Measurements from ENCODE around the gene PON3.

The PON3 gene

GRCh38 chr7:95396136-95397032 is at the start of gene PON3:
Gene PON3, minus strand, starts transcription at chr7:95396375. Its CDS starts 25 bp downstream, at chr7:95396350.
- DNase-seq (ENCODE audit: low read depth in 2 of 2), result no peak

GRCh38 chr7:95444796-95445195 is 48.6 kb upstream of the PON3 start:
- DNase-seq (ENCODE audit: low read depth in 2 of 2), result no peak

- no peak for DNase-seq (ENCODE audit: low read depth in 2 of 2)
Observed at GRCh38 chr7:95441042-95441823, 45.1 kb upstream of the PON3 start.

GRCh38 chr7:95440394-95441038 is 44.3 kb upstream of the PON3 start:
- DNase-seq (ENCODE audit: low read depth in 2 of 2), result no peak

GRCh38 chr7:95436407-95436806 is 40.2 kb upstream of the PON3 start:
- DNase-seq (ENCODE audit: low read depth in 2 of 2), result no peak

DNA sequence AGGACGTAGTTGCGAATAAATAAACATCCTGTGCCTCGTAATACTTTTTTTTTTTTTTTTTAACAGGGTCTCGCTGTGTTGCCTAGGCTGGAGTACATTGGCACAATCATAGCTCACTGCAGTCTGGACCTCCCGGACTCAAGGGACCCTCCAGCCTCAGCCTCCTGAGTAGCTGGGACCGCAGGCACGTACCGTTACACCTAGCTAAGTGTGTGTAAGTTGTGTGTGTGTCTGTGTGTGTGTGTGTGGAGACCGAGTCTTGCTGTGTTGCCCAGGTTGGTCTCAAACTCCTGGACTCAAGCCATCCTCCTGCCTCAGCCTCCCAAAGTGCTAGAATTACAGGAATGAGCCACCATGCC is 39.2 kb upstream of the PON3 start:
- DNase-seq (ENCODE audit: low read depth in 2 of 2), result no peak

DNA sequence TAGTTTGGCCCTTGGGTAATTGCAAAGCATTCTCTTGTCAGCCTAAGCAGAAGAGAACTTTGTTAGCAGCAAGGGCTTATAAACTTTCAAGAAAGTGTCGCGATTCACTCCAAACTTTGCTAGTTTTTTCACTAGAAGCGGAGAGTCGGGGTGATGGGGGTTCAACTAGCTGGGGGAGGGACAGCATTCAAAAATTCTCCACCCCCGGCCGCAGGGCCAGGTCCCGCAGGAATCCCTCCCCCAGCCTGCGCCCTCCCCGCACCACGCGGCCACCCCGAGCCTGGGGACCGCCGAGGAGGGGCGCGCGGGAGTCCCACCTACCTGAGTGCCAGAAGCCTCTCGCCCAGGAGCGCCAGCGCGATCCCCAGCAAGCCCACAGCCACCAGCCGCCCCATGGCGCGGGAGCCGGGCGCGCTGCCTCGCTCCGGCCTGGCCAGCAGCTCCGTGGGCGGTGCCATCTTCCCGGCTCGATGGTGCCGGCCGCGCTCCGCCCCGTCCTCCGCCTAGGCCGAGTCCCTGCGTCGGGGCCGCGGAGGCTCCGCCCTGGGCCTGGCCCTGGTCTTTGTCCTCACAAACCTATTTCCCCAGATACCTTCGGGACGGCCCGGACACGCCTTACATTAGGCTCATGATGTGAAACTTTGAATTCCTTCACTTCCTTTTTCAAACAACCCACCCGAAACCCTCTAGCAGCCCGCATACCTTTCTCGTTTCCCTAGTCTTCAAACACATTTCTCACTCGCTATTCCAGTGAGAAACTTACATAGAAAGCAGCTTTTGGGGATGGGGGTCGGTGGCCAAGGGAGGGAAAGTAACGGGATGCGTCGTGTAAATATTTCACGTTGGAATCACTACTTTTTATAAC is 38.6 kb upstream of the PON3 start, which contains the start of gene PON2:
Gene PON2, minus strand, starts transcription at position 472 of the 865 bp plus-strand sequence. Its CDS starts 77 bp downstream, at position 395.
- peak; percentile 3 to 8 for DNase-seq (ENCODE audit: low read depth in 2 of 2)

- no peak for DNase-seq (ENCODE audit: low read depth in 2 of 2)
Observed at GRCh38 chr7:95433952-95434556, 37.9 kb upstream of the PON3 start.

GRCh38 chr7:95433129-95433528 is 37.0 kb upstream of the PON3 start:
- no peak for DNase-seq (ENCODE audit: low read depth in 2 of 2)

- DNase-seq (ENCODE audit: low read depth in 2 of 2), result no peak
Observed at GRCh38 chr7:95432606-95433005, 36.4 kb upstream of the PON3 start.

- DNase-seq (ENCODE audit: low read depth in 2 of 2), result no peak
Observed at GRCh38 chr7:95430864-95431263, 34.7 kb upstream of the PON3 start.

DNA sequence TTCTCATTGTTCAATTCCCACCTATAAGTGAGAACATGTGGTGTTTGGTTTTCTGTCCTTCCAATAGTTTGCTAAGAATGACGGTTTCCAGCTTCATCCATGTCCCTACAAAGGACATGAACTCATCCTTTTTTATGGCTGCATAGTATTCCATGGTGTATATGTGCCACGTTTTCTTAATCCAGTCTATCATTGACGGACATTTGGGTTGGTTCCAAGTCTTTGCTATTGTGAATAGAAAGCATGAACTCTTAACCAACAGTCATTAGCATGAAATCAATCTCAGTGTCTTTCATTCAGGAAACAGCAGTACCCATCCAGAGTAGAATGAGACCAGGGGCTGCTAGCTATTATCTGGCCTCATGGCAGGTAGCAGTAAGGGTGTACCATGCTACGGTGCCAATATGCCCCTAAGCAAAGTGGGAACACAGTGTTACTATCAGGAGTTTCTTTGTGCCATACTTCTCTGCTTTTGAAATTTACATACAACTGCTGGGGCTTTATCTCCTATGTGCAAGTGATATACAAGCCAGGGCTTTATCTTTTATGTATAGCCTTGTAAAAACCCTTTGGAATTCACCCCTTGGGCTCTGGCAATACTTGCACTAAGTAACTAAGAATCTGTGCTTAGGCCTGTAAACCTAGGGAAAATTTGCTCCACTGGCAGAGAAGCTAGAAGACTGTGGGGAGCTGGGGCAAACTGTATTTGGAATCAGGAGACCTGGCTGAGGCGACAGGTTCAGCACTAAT is 33.2 kb upstream of the PON3 start:
- no peak for DNase-seq (ENCODE audit: low read depth in 2 of 2)

- no peak for DNase-seq (ENCODE audit: low read depth in 2 of 2)
Observed at GRCh38 chr7:95427914-95428516, 31.8 kb upstream of the PON3 start.

GRCh38 chr7:95427166-95427565 is 31.0 kb upstream of the PON3 start:
- DNase-seq (ENCODE audit: low read depth in 2 of 2), result no peak

DNA sequence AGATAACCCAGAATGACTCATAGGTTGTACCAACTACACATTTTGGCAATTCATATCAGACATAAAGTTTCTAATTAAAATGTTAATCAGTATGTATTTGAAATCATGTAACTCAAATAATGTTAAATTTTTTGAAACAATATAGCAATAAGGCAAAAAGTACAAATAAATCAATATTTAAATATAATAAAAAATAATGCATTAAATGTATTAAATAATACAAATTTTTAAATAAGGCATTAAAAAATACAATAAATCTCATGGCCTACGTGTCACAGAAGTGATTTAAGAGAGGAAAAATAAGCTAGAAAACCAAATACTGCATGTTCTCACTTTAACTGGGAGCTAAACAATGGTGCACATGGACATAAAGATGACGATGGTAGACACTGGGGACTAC is 29.5 kb upstream of the PON3 start:
- DNase-seq (ENCODE audit: low read depth in 2 of 2), result no peak

- no peak for DNase-seq (ENCODE audit: low read depth in 2 of 2)
Observed at GRCh38 chr7:95424716-95425115, 28.5 kb upstream of the PON3 start.

DNA sequence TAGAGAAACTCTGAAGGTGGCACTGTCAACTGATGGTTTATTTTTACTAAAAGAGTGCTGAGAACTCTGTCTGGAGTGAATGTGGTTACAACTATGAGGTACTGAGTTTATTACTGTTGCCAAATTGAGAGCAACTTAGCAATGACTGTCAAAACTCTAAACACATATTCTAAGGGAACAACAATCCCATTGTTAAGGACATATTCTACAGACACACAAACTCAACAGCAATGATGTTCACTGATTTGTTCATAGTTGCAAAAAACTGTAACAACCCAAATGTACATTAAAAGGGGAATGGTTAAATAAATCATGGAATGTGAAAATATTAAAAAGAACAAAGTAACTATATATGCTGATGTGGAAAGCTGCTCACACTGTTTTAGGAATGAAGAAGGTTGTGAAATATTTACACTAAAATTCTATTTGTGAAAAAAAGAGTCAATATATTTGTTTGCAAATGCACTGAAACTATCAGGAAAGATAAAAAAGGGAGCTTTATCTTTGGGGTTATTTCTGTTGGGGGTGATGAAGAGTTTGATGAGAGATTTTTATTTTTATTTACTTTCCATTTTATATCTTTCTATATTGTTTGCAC is 25.8 kb upstream of the PON3 start:
- no peak for DNase-seq (ENCODE audit: low read depth in 2 of 2)

DNA sequence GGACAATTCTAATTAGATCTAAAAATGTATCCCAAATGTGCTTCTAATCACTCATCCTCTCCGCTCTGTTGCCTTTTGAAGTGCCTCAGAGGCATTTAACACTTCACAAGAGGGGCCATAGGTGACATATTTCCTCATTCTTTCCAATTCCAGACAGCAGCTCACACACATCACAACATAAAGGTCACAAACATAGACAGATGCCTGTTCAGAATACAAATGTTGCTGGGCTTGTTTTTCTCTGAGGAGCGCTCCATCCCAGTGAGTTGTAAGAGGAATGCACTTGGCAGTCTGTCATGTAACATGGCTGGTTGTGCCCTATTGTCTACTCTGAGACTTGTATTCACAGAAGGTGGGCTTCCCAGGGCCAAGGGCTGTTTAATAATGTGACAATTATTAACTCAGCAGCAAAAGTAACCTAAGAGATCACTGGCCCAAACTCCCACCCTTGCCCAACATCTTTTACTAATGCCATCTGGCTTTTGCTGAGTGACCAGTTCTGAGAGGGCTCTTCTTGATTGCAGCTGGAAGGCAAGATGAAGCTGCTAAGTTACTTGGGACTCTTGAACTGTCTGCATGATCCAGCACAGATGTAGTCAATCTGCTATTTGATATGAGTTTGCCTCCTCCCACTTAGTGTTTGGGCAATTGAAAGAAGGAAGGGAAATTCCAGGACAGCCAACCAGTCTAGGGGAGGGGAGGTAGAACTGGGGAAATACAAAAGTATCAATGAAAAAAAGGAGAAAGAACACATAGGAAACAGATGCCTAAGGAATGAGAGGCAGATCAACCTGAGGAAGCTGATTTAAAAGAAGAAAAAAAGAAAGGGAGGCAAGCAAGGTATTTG is 25.0 kb upstream of the PON3 start:
- no peak for DNase-seq (ENCODE audit: low read depth in 2 of 2)
